K562 (cell line): ENCODE data around the gene RPL11. TPM values are rescaled to one million over a fixed set of nuclear protein-coding genes. Genes with fewer than 3 reads are reported as not detected.
A peak's percentile ranks its signal among the peaks of the same experiment; 100 is the strongest.

Experiments used
- ATAC-seq: fragments of 200-7000 bp; cut with Tn5 transposase; 3 replicates; pipeline ENCODE4 v1.9.1; 2020; ENCODE audit warnings: moderate library complexity
- BruUV-seq: library from RNA; stranded (reverse); fragments of 400-500 nt; replicated peaks from 2 replicates; lab custom pipeline; 2021; lab: Mats Ljungman, UMichigan
- CTCF ChIA-PET: fragments of 300-600 bp; formaldehyde crosslinking; extraction: SDS; loops from one replicate; lab custom pipeline; 2021; ENCODE audit warnings: low intra/inter-chr PET ratio; lab: Yijun Ruan, JAX
- POLR2A ChIA-PET: fragments of 300-600, 350-650 bp; sonication (Branson Sonifier 250); formaldehyde crosslinking; extraction: SDS; loops from one replicate; lab custom pipeline; 2021; ENCODE audit warnings: antibody characterized with exemption, inconsistent platforms; lab: Yijun Ruan, JAX
- DNase-seq, 4 experiments: peaks; one replicate each; pipeline versions ENCODE4 v3.0.0 to v3.0.0-alpha.2; 2011 to 2018; ENCODE audit warnings: low spot score in 3 of 4, mixed read lengths in 3 of 4; ENCODE audit errors: extremely low read depth in 1 of 4
- FAIRE-seq: peaks from 2 replicates; lab custom pipeline; 2011; peaks lifted over from hg19 to GRCh38; lab: Jason Lieb, UNC
- H2AFZ ChIP-seq: 2 replicates; pipeline ENCODE4 v1.6.0; 2011; ENCODE audit warnings: low read depth, low read length, control low read depth, inconsistent platforms
- H3K27ac ChIP-seq: fragments of 200-600 bp; 3 replicates; pipeline ENCODE4 v1.8.0; 2011; ENCODE audit warnings: low read depth, mild to moderate bottlenecking, control low read depth, inconsistent platforms, low read length, moderate library complexity, mixed read lengths; ENCODE audit errors: extremely low read depth
- H3K27me3 ChIP-seq, 2 experiments: fragments of 300-600 bp in 1 of 2; 2 replicates in 1 of 2; 3 replicates in 1 of 2; pipeline versions ENCODE4 v1.6.0 to v1.8.0; 2011; ENCODE audit warnings: inconsistent platforms in 2 of 2, low read length in 2 of 2, mild to moderate bottlenecking in 1 of 2, mixed read lengths in 1 of 2, moderate library complexity in 1 of 2; ENCODE audit not compliant: control insufficient read depth in 2 of 2, insufficient read depth in 2 of 2
- H3K36me3 ChIP-seq: fragments of 300-600 bp; 3 replicates; pipeline ENCODE4 v1.8.0; 2011; ENCODE audit warnings: mild to moderate bottlenecking, low read length, inconsistent platforms; ENCODE audit not compliant: control insufficient read depth, insufficient read depth
- H3K4me1 ChIP-seq, 2 experiments: fragments of 200-600 bp in 1 of 2; replicated peaks in 1 of 2; 2 replicates in 1 of 2; 3 replicates in 1 of 2; pipeline versions ENCODE4 v1.5.1 to v1.8.0; 2011; ENCODE audit warnings: inconsistent platforms in 2 of 2, low read length in 2 of 2, mild to moderate bottlenecking in 1 of 2, mixed read lengths in 1 of 2, moderate library complexity in 1 of 2; ENCODE audit not compliant: control insufficient read depth in 2 of 2, insufficient read depth in 2 of 2
- H3K4me2 ChIP-seq: 2 replicates; pipeline ENCODE4 v1.6.1; 2011; ENCODE audit warnings: low read length, control low read depth, inconsistent platforms, mixed read lengths; ENCODE audit not compliant: insufficient read depth
- H3K4me3 ChIP-seq: fragments of 200-600 bp; sonication (generic), shearing (Covaris generic); 2 replicates; pipeline ENCODE4 v1.5.1; 2016; ENCODE audit warnings: control low read depth, inconsistent platforms
- H3K79me2 ChIP-seq: fragments of 200-600 bp; 3 replicates; pipeline ENCODE4 v1.8.0; 2011; ENCODE audit warnings: low read length, inconsistent platforms; ENCODE audit not compliant: control insufficient read depth, insufficient read depth
- H3K9ac ChIP-seq, 2 experiments: 2 replicates each; pipeline versions ENCODE4 v1.6.0 to v1.6.1; 2011; ENCODE audit warnings: low read depth in 2 of 2, low read length in 2 of 2, control low read depth in 1 of 2, inconsistent platforms in 1 of 2, mild to moderate bottlenecking in 1 of 2, mixed read lengths in 1 of 2; ENCODE audit not compliant: insufficient read depth in 1 of 2
- H3K9me1 ChIP-seq: one replicate; pipeline ENCODE4 v1.6.0; 2011; ENCODE audit warnings: inconsistent platforms, mild to moderate bottlenecking, low read length, moderate library complexity; ENCODE audit not compliant: control insufficient read depth, insufficient read depth
- H3K9me3 ChIP-seq: replicated peaks from 2 replicates; pipeline ENCODE4 v1.5.1; 2011; ENCODE audit warnings: low read depth, low read length, inconsistent platforms; ENCODE audit not compliant: control insufficient read depth, insufficient read depth
- H4K20me1 ChIP-seq: replicated peaks from 2 replicates; pipeline ENCODE4 v1.6.1; 2011; ENCODE audit warnings: low read length, inconsistent platforms, mixed read lengths; ENCODE audit not compliant: control insufficient read depth, insufficient read depth
- MYBL2 ChIP-seq, 2 experiments: fragments of 450-650 bp in 1 of 2; sonication (generic) in 1 of 2; formaldehyde crosslinking in 1 of 2; IDR thresholded peaks; 2 replicates each; pipeline versions ENCODE4 v1.6.1 to v1.8.1; 2017 to 2022; ENCODE audit warnings: borderline replicate concordance in 1 of 2, inconsistent platforms in 1 of 2, low read depth in 1 of 2, mild to moderate bottlenecking in 1 of 2, missing genetic modification reagents in 1 of 2, moderate library complexity in 1 of 2
- TARDBP ChIP-seq: fragments of 450-650 bp; IDR thresholded peaks from 2 replicates; pipeline ENCODE4 v1.6.1; 2016
- ZBTB34 ChIP-seq: fragments of 250-450 bp; sonication (Bioruptor Pico); IDR thresholded peaks from 2 replicates; pipeline ENCODE4 v1.8.0; 2021; ENCODE audit warnings: mild to moderate bottlenecking, moderate library complexity
- WGBS: fragments of 100-300 bp; shearing (Covaris generic); methylation state at CpG from one replicate; pipeline ENCODE4 v1.1.6; 2016; ENCODE audit warnings: low coverage, mixed read lengths; ENCODE audit not compliant: insufficient coverage; ENCODE audit errors: missing lambda C conversion rate; 5-methylcytosine and 5-hydroxymethylcytosine counted together
- in situ Hi-C: fragments of 300-500 bp; cut with MboI; formaldehyde crosslinking; loops from 4 replicates; pipeline ENCODE4 v1.15.0; 2018; ENCODE audit warnings: inconsistent platforms, mixed read lengths
- intact Hi-C: fragments of 100-400 bp; cut with micrococcal nuclease; formaldehyde crosslinking; loops from 2 replicates; pipeline ENCODE4 v1.14.2; 2022
- polyA plus RNA-seq, 8 experiments: library from polyadenylated mRNA; depleted of rRNA in 4 of 8; stranded (reverse) in 5 of 8; unstranded in 3 of 8; fragments of >200 nt; fragmentation: Nextera tagmentation in 2 of 8; fragmentation: Illumina TruSeq in 1 of 8; extraction: Ambion mirVana in 2 of 8; extraction: Trizol in 1 of 8; gene quantifications; 2 replicates each; pipeline versions ENCODE4 v1.2.1 to v1.2.3, GENCODE V29; 2011 to 2014; ENCODE audit warnings: inconsistent platforms in 1 of 8, missing spikeins in 1 of 8
- total RNA-seq, 7 experiments: library from RNA; depleted of rRNA in 6 of 7; stranded (reverse); fragments of >200 nt in 6 of 7; fragmentation: Illumina TruSeq in 2 of 7; extraction: Trizol in 2 of 7; gene quantifications; 2 replicates each; pipeline versions ENCODE4 v1.2.1 to v1.2.3, GENCODE V29; 2011 to 2021; ENCODE audit warnings: low replicate concordance in 1 of 7
- TF ChIP-seq, protein P1 (sequence below): fragments of 450-650 bp; IDR thresholded peaks from 2 replicates; pipeline ENCODE4 v1.6.1; 2016; ENCODE audit warnings: mild to moderate bottlenecking, moderate library complexity

Gene RPL11
- total and polyA plus RNA-seq, 9 of the 15 experiments (the other 6 are each of a cell fraction or from before 2014, with no cell fraction given), result 1,781 to 4,526 (median 3,111) TPM

GRCh38 chr1:23651069-23651808 is 40.4 kb upstream of the RPL11 start (continued):
- TF ChIP-seq ZBTB34 (no peak), MYBL2 (IDR thresholded peaks at IDR 0.05; ENCODE audit: low read depth) (no peak), MYBL2 (CRISPR knock-in tag; IDR thresholded peaks at IDR 0.05; ENCODE audit: borderline replicate concordance) (no peak)

GRCh38 chr1:23657659-23658275 is 33.8 kb upstream of the RPL11 start:
- Histone ChIP-seq H3K4me1 (no peaks in the 10 kb centered on the region; a peak in 1 of 5 replicates), H3K9me1 (no peaks in the 10 kb centered on the region), H4K20me1 (no peaks in the 10 kb centered on the region), H2AFZ (peak overlapping the region; percentile 69; the same call in 1 of the 2 replicates), H3K9ac (0 out of 4 replicates have a peak overlapping the region, but pooled peaks of 1 of the 2 experiments have one; percentile 38), H3K9me3 (no peaks in the 10 kb centered on the region), H3K36me3 (no peaks in the 10 kb centered on the region), H3K27ac (no peak overlapping the region), H3K79me2 (no peaks in the 10 kb centered on the region), H3K4me3 (no peak overlapping the region), H3K4me2 (no peak overlapping the region), H3K27me3 (peaks cover 15 to 35% of the 10 kb centered on the region in 2 experiments)
- POLR2A ChIA-PET, result interaction anchor here (1.0 to 1.6 kb wide), 4 partner anchors 23 to 128 kb away, joined by 3 to 6 read pairs (median 4); no protein-coding TSS in a partner anchor
- DNase-seq (peak; percentile 77 to 87 (median 82)), FAIRE-seq (peak; percentile 78), ATAC-seq (peak; percentile 98)
- intact Hi-C loops (no loop called here), in situ Hi-C loops (no loop called here)
- BruUV-seq, result no TSS peak
- 16% methylated on average over 7 of the region's 7 CpGs for WGBS
- CTCF ChIA-PET, result interaction anchor here (0.7 to 1.2 kb wide), 2 partner anchors 20 to 113 kb away, joined by 3 to 6 read pairs; no protein-coding TSS in a partner anchor
- TF ChIP-seq, protein P1, sequence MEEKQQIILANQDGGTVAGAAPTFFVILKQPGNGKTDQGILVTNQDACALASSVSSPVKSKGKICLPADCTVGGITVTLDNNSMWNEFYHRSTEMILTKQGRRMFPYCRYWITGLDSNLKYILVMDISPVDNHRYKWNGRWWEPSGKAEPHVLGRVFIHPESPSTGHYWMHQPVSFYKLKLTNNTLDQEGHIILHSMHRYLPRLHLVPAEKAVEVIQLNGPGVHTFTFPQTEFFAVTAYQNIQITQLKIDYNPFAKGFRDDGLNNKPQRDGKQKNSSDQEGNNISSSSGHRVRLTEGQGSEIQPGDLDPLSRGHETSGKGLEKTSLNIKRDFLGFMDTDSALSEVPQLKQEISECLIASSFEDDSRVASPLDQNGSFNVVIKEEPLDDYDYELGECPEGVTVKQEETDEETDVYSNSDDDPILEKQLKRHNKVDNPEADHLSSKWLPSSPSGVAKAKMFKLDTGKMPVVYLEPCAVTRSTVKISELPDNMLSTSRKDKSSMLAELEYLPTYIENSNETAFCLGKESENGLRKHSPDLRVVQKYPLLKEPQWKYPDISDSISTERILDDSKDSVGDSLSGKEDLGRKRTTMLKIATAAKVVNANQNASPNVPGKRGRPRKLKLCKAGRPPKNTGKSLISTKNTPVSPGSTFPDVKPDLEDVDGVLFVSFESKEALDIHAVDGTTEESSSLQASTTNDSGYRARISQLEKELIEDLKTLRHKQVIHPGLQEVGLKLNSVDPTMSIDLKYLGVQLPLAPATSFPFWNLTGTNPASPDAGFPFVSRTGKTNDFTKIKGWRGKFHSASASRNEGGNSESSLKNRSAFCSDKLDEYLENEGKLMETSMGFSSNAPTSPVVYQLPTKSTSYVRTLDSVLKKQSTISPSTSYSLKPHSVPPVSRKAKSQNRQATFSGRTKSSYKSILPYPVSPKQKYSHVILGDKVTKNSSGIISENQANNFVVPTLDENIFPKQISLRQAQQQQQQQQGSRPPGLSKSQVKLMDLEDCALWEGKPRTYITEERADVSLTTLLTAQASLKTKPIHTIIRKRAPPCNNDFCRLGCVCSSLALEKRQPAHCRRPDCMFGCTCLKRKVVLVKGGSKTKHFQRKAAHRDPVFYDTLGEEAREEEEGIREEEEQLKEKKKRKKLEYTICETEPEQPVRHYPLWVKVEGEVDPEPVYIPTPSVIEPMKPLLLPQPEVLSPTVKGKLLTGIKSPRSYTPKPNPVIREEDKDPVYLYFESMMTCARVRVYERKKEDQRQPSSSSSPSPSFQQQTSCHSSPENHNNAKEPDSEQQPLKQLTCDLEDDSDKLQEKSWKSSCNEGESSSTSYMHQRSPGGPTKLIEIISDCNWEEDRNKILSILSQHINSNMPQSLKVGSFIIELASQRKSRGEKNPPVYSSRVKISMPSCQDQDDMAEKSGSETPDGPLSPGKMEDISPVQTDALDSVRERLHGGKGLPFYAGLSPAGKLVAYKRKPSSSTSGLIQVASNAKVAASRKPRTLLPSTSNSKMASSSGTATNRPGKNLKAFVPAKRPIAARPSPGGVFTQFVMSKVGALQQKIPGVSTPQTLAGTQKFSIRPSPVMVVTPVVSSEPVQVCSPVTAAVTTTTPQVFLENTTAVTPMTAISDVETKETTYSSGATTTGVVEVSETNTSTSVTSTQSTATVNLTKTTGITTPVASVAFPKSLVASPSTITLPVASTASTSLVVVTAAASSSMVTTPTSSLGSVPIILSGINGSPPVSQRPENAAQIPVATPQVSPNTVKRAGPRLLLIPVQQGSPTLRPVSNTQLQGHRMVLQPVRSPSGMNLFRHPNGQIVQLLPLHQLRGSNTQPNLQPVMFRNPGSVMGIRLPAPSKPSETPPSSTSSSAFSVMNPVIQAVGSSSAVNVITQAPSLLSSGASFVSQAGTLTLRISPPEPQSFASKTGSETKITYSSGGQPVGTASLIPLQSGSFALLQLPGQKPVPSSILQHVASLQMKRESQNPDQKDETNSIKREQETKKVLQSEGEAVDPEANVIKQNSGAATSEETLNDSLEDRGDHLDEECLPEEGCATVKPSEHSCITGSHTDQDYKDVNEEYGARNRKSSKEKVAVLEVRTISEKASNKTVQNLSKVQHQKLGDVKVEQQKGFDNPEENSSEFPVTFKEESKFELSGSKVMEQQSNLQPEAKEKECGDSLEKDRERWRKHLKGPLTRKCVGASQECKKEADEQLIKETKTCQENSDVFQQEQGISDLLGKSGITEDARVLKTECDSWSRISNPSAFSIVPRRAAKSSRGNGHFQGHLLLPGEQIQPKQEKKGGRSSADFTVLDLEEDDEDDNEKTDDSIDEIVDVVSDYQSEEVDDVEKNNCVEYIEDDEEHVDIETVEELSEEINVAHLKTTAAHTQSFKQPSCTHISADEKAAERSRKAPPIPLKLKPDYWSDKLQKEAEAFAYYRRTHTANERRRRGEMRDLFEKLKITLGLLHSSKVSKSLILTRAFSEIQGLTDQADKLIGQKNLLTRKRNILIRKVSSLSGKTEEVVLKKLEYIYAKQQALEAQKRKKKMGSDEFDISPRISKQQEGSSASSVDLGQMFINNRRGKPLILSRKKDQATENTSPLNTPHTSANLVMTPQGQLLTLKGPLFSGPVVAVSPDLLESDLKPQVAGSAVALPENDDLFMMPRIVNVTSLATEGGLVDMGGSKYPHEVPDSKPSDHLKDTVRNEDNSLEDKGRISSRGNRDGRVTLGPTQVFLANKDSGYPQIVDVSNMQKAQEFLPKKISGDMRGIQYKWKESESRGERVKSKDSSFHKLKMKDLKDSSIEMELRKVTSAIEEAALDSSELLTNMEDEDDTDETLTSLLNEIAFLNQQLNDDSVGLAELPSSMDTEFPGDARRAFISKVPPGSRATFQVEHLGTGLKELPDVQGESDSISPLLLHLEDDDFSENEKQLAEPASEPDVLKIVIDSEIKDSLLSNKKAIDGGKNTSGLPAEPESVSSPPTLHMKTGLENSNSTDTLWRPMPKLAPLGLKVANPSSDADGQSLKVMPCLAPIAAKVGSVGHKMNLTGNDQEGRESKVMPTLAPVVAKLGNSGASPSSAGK, result no peak
- TF ChIP-seq TARDBP, result peak; percentile 53; the same call in 1 of the 2 replicates
